Jurkat, Clone E6-1 (cell line): ENCODE data around the gene FSTL5.
"Not testable (repeated sequence)": the region's sequence is repeated elsewhere in the genome, so short reads cannot be mapped to it uniquely, and the experiment has no call there.

Source experiments
- DNase-seq: peaks from one replicate; pipeline ENCODE4 v3.0.0-alpha.2; 2011; ENCODE audit warnings: low read depth, low spot score
- H3K4me3 ChIP-seq: 2 replicates; pipeline ENCODE4 v1.5.1; 2011; ENCODE audit warnings: mild to moderate bottlenecking, low read length, control low read depth, moderate library complexity

FSTL5 gene

GRCh38 chr4:162111078-162111477, 52.7 kb downstream of the FSTL5 start:
- DNase-seq, result no peak
- no peak overlapping the region for H3K4me3 ChIP-seq

- DNase-seq, result no peak
- no peak overlapping the region for H3K4me3 ChIP-seq
Observed at GRCh38 chr4:162104459-162105124, 59.2 kb downstream of the FSTL5 start.

- not testable (repeated sequence) for DNase-seq, H3K4me3 ChIP-seq
Observed at GRCh38 chr4:162103908-162104307, 59.9 kb downstream of the FSTL5 start.

GRCh38 chr4:162102713-162103112, 61.1 kb downstream of the FSTL5 start:
- H3K4me3 ChIP-seq, result no peak overlapping the region

GRCh38 chr4:162101337-162101736, 62.5 kb downstream of the FSTL5 start:
- DNase-seq, result no peak
- H3K4me3 ChIP-seq, result no peak overlapping the region

More at GRCh38 chr4:162102713-162103112, 61.1 kb downstream of the FSTL5 start:
- no peak for DNase-seq

GRCh38 chr4:162075726-162076125, 88.1 kb downstream of the FSTL5 start:
- no peak for DNase-seq

GRCh38 chr4:162061214-162061613, 102.6 kb downstream of the FSTL5 start:
- no peak for DNase-seq
- no peak overlapping the region for H3K4me3 ChIP-seq

More at GRCh38 chr4:162075726-162076125, 88.1 kb downstream of the FSTL5 start:
- no peak overlapping the region for H3K4me3 ChIP-seq

GRCh38 chr4:162059656-162060055, 104.1 kb downstream of the FSTL5 start:
- no peak for DNase-seq
- no peak overlapping the region for H3K4me3 ChIP-seq

GRCh38 chr4:162056990-162057389, 106.8 kb downstream of the FSTL5 start:
- no peak overlapping the region for H3K4me3 ChIP-seq

GRCh38 chr4:162046135-162046534, 117.7 kb downstream of the FSTL5 start:
- no peak overlapping the region for H3K4me3 ChIP-seq
- no peak for DNase-seq

More at GRCh38 chr4:162056990-162057389, 106.8 kb downstream of the FSTL5 start:
- no peak for DNase-seq

- no peak for DNase-seq
- no peak overlapping the region for H3K4me3 ChIP-seq
Observed at GRCh38 chr4:162038112-162038511, 125.7 kb downstream of the FSTL5 start.

- H3K4me3 ChIP-seq, result no peak overlapping the region
- DNase-seq, result no peak
Observed at GRCh38 chr4:162017863-162018262, 145.9 kb downstream of the FSTL5 start.

- H3K4me3 ChIP-seq, result no peak overlapping the region
- no peak for DNase-seq
Observed at GRCh38 chr4:162016991-162017390, 146.8 kb downstream of the FSTL5 start.

- no peak overlapping the region for H3K4me3 ChIP-seq
- no peak for DNase-seq
Observed at GRCh38 chr4:162016219-162016618, 147.6 kb downstream of the FSTL5 start.

GRCh38 chr4:162015090-162015489, 148.7 kb downstream of the FSTL5 start:
- no peak for DNase-seq

GRCh38 chr4:162011089-162011488, 152.7 kb downstream of the FSTL5 start:
- no peak overlapping the region for H3K4me3 ChIP-seq
- no peak for DNase-seq

More at GRCh38 chr4:162015090-162015489, 148.7 kb downstream of the FSTL5 start:
- no peak overlapping the region for H3K4me3 ChIP-seq

- no peak for DNase-seq
- H3K4me3 ChIP-seq, result no peak overlapping the region
Observed at GRCh38 chr4:162010362-162010761, 153.4 kb downstream of the FSTL5 start.

GRCh38 chr4:161992317-161992716, 171.5 kb downstream of the FSTL5 start:
- no peak for DNase-seq
- no peak overlapping the region for H3K4me3 ChIP-seq

GRCh38 chr4:161991811-161992210, 172.0 kb downstream of the FSTL5 start:
- no peak overlapping the region for H3K4me3 ChIP-seq
- no peak for DNase-seq

- DNase-seq, result no peak
Observed at GRCh38 chr4:161990721-161991120, 173.1 kb downstream of the FSTL5 start.

GRCh38 chr4:161988946-161989345, 174.9 kb downstream of the FSTL5 start:
- no peak for DNase-seq
- H3K4me3 ChIP-seq, result no peak overlapping the region

More at GRCh38 chr4:161990721-161991120, 173.1 kb downstream of the FSTL5 start:
- no peak overlapping the region for H3K4me3 ChIP-seq
